CD4-positive, CD25-positive, alpha-beta regulatory T cell (primary cell): ENCODE measurements around the gene FYB2. TPM values are rescaled to one million over a fixed set of nuclear protein-coding genes. Genes with fewer than 3 reads are reported as not detected.

Source experiments
- ATAC-seq, 2 donors: fragments of 150-1000 bp; cut with Tn5 transposase; one replicate each; pipeline ENCODE4 v1.10.0; 2021; ENCODE audit warnings: low read depth in 2 of 2, moderate number of reproducible peaks in 2 of 2, moderate library complexity in 1 of 2
- DNase-seq, 3 donors: peaks; one replicate each; pipeline versions ENCODE4 v3.0.0 to v3.0.0-alpha.2; 2012 to 2022; ENCODE audit warnings: mixed read lengths in 1 of 3
- H3K27ac ChIP-seq: one replicate; pipeline ENCODE4 v1.7.0; 2013; ENCODE audit warnings: mild to moderate bottlenecking, low read length; ENCODE audit not compliant: insufficient read depth, poor library complexity, severe bottlenecking
- H3K27me3 ChIP-seq: one replicate; pipeline ENCODE4 v1.7.0; 2013; ENCODE audit warnings: low read length; ENCODE audit not compliant: control insufficient read depth, insufficient read depth
- H3K36me3 ChIP-seq: one replicate; pipeline ENCODE4 v1.7.0; 2013; ENCODE audit warnings: mild to moderate bottlenecking, low read length, moderate library complexity; ENCODE audit not compliant: control insufficient read depth, insufficient read depth
- H3K4me1 ChIP-seq: 2 replicates; pipeline ENCODE4 v1.7.0; 2013; ENCODE audit warnings: mild to moderate bottlenecking, low read length; ENCODE audit not compliant: insufficient read depth, control insufficient read depth, poor library complexity, severe bottlenecking
- H3K4me3 ChIP-seq: one replicate; pipeline ENCODE4 v1.7.0; 2013; ENCODE audit warnings: low read depth, mild to moderate bottlenecking, low read length, moderate library complexity
- H3K9me3 ChIP-seq, 2 experiments: 1 replicate in 1 of 2; 2 replicates in 1 of 2; pipeline ENCODE4 v1.7.0; 2013; ENCODE audit warnings: low read length in 2 of 2, mild to moderate bottlenecking in 1 of 2, moderate library complexity in 1 of 2; ENCODE audit not compliant: control insufficient read depth in 2 of 2
- H3K27ac Mint-ChIP-seq, 3 donors: one replicate each; pipeline ENCODE4 v1.8.0; 2020 to 2022; ENCODE audit warnings: mild to moderate bottlenecking in 3 of 3, mixed read lengths in 3 of 3, moderate library complexity in 2 of 3
- H3K27me3 Mint-ChIP-seq: one replicate; pipeline ENCODE4 v1.8.0; 2022; ENCODE audit warnings: mild to moderate bottlenecking, mixed read lengths
- H3K36me3 Mint-ChIP-seq: one replicate; pipeline ENCODE4 v1.8.0; 2020; ENCODE audit warnings: mixed read lengths
- H3K4me1 Mint-ChIP-seq, 4 donors: one replicate each; pipeline ENCODE4 v1.8.0; 2020 to 2022; ENCODE audit warnings: mixed read lengths in 4 of 4, mild to moderate bottlenecking in 1 of 4
- H3K4me3 Mint-ChIP-seq, 4 donors: one replicate each; pipeline ENCODE4 v1.8.0; 2020 to 2022; ENCODE audit warnings: mild to moderate bottlenecking in 4 of 4, mixed read lengths in 4 of 4, moderate library complexity in 3 of 4
- H3K9me3 Mint-ChIP-seq, 7 donors: one replicate each; pipeline ENCODE4 v1.8.0; 2020 to 2022; ENCODE audit warnings: mixed read lengths in 7 of 7, mild to moderate bottlenecking in 3 of 7, moderate library complexity in 2 of 7
- polyA plus RNA-seq, 4 donors: library from polyadenylated mRNA; unstranded; fragments of 300-500 nt; fragmentation: Illumina TruSeq; gene quantifications; one replicate each; pipeline ENCODE4 v1.2.3, GENCODE V29; 2021
- total RNA-seq: library from RNA; stranded (reverse); gene quantifications from one replicate; pipeline ENCODE4 v1.2.3, GENCODE V29; 2022

FYB2 gene
- total and polyA plus RNA-seq, 5 donors from 2014 or later = not detected

GRCh38 chr1:56844545-56845136, 25.4 kb upstream of the FYB2 start:
- Histone ChIP-seq H3K27ac (no peak overlapping the region), H3K4me1 (no peaks in the 10 kb centered on the region), H3K36me3 (no peaks in the 10 kb centered on the region), H3K9me3 (no peaks in the 10 kb centered on the region), H3K4me3 (no peak overlapping the region), H3K27me3 (no peaks in the 10 kb centered on the region)
- DNase-seq (no peak), ATAC-seq (no peak)
- no peaks in the 10 kb centered on the region for H3K4me1 Mint-ChIP-seq
- peaks cover 6% of the 10 kb centered on the region for H3K27me3 Mint-ChIP-seq
- no peaks in the 10 kb centered on the region for H3K36me3 Mint-ChIP-seq
- no peak overlapping the region for H3K4me3 Mint-ChIP-seq
- peak overlapping the region in 1 of 3 donors; percentile 4 for H3K27ac Mint-ChIP-seq
- peaks cover 0 to 2% (median 0%) of the 10 kb centered on the region in 7 donors for H3K9me3 Mint-ChIP-seq

- Histone ChIP-seq H3K4me1 (no peaks in the 10 kb centered on the region), H3K27me3 (no peaks in the 10 kb centered on the region), H3K27ac (no peak overlapping the region), H3K36me3 (no peaks in the 10 kb centered on the region), H3K4me3 (no peak overlapping the region), H3K9me3 (no peaks in the 10 kb centered on the region)
- ATAC-seq (no peak), DNase-seq (no peak)
- Mint-ChIP-seq H3K4me3 (no peak overlapping the region), H3K4me1 (no peaks in the 10 kb centered on the region), H3K27me3 (peaks cover 6% of the 10 kb centered on the region), H3K9me3 (peaks cover 0 to 2% (median 0%) of the 10 kb centered on the region in 7 donors), H3K27ac (no peak overlapping the region), H3K36me3 (no peaks in the 10 kb centered on the region)
Observed at GRCh38 chr1:56843544-56843943, 24.3 kb upstream of the FYB2 start.

GRCh38 chr1:56838759-56839158, 19.6 kb upstream of the FYB2 start:
- Mint-ChIP-seq H3K4me3 (no peak overlapping the region), H3K9me3 (peaks cover 0 to 2% (median 0%) of the 10 kb centered on the region in 7 donors), H3K4me1 (no peaks in the 10 kb centered on the region), H3K36me3 (no peaks in the 10 kb centered on the region), H3K27me3 (peaks cover 4% of the 10 kb centered on the region), H3K27ac (no peak overlapping the region)
- Histone ChIP-seq H3K27me3 (no peaks in the 10 kb centered on the region), H3K27ac (no peak overlapping the region), H3K9me3 (no peaks in the 10 kb centered on the region), H3K4me1 (no peaks in the 10 kb centered on the region), H3K36me3 (no peaks in the 10 kb centered on the region), H3K4me3 (no peak overlapping the region)
- ATAC-seq (no peak), DNase-seq (no peak)

GRCh38 chr1:56837244-56837939, 18.2 kb upstream of the FYB2 start:
- H3K36me3 ChIP-seq = no peaks in the 10 kb centered on the region
- Mint-ChIP-seq H3K27me3 (peaks cover 4% of the 10 kb centered on the region), H3K4me3 (no peak overlapping the region), H3K27ac (no peak overlapping the region), H3K4me1 (peaks cover 0 to 1% (median under 1%) of the 10 kb centered on the region in 4 donors), H3K9me3 (peaks cover 0 to 2% (median 0%) of the 10 kb centered on the region in 7 donors), H3K36me3 (no peaks in the 10 kb centered on the region)
- H3K27ac ChIP-seq = no peak overlapping the region
- no peaks in the 10 kb centered on the region for H3K27me3 ChIP-seq
- H3K4me1 ChIP-seq = no peaks in the 10 kb centered on the region
- no peak overlapping the region for H3K4me3 ChIP-seq
- no peak for ATAC-seq
- H3K9me3 ChIP-seq = no peaks in the 10 kb centered on the region
- no peak for DNase-seq

GRCh38 chr1:56836359-56836758, 17.2 kb upstream of the FYB2 start:
- Mint-ChIP-seq H3K36me3 (no peaks in the 10 kb centered on the region), H3K9me3 (peaks cover 0 to 2% (median 0%) of the 10 kb centered on the region in 7 donors), H3K4me1 (peaks cover 0 to 4% (median 2%) of the 10 kb centered on the region in 4 donors), H3K27ac (no peak overlapping the region), H3K27me3 (peaks cover 4% of the 10 kb centered on the region), H3K4me3 (no peak overlapping the region)
- Histone ChIP-seq H3K27me3 (no peaks in the 10 kb centered on the region), H3K27ac (no peak overlapping the region), H3K9me3 (no peaks in the 10 kb centered on the region), H3K36me3 (no peaks in the 10 kb centered on the region), H3K4me1 (no peaks in the 10 kb centered on the region), H3K4me3 (no peak overlapping the region)
- DNase-seq (no peak), ATAC-seq (no peak)

GRCh38 chr1:56835657-56836056, 16.5 kb upstream of the FYB2 start:
- no peaks in the 10 kb centered on the region for H3K4me1 ChIP-seq
- no peaks in the 10 kb centered on the region for H3K36me3 Mint-ChIP-seq

GRCh38 chr1:56834137-56834900, 15.1 kb upstream of the FYB2 start:
- H3K4me3 ChIP-seq = no peak overlapping the region
- H3K4me3 Mint-ChIP-seq = no peak overlapping the region

More at GRCh38 chr1:56835657-56836056, 16.5 kb upstream of the FYB2 start:
- ATAC-seq (no peak), DNase-seq (no peak)
- H3K9me3 ChIP-seq = no peaks in the 10 kb centered on the region
- Mint-ChIP-seq H3K4me1 (peaks cover 0 to 4% (median 2%) of the 10 kb centered on the region in 4 donors), H3K4me3 (no peak overlapping the region), H3K9me3 (peaks cover 0 to 2% (median 0%) of the 10 kb centered on the region in 7 donors), H3K27me3 (peaks cover 4% of the 10 kb centered on the region), H3K27ac (no peak overlapping the region)
- no peak overlapping the region for H3K4me3 ChIP-seq
- no peaks in the 10 kb centered on the region for H3K27me3 ChIP-seq
- no peak overlapping the region for H3K27ac ChIP-seq
- H3K36me3 ChIP-seq = no peaks in the 10 kb centered on the region

More at GRCh38 chr1:56834137-56834900, 15.1 kb upstream of the FYB2 start:
- no peak for ATAC-seq
- Mint-ChIP-seq H3K4me1 (peaks cover 0 to 4% (median 2%) of the 10 kb centered on the region in 4 donors), H3K9me3 (peaks cover 0 to 2% (median 0%) of the 10 kb centered on the region in 7 donors), H3K27me3 (peaks cover 4% of the 10 kb centered on the region), H3K36me3 (no peaks in the 10 kb centered on the region), H3K27ac (no peak overlapping the region)
- H3K4me1 ChIP-seq = no peaks in the 10 kb centered on the region
- DNase-seq = no peak
- H3K27ac ChIP-seq = no peak overlapping the region
- H3K36me3 ChIP-seq = no peaks in the 10 kb centered on the region
- H3K27me3 ChIP-seq = no peaks in the 10 kb centered on the region
- no peaks in the 10 kb centered on the region for H3K9me3 ChIP-seq
